Transverse colon (tissue), 4 donors: ENCODE data around the gene TMEM237.

ENCODE experiments used
- CTCF ChIP-seq, 5 experiments: fragments of 200-600 bp in 3 of 5; fragments of 450-650 bp in 2 of 5; sonication (generic) in 3 of 5; IDR thresholded peaks; 1 replicate in 2 of 5; 2 replicates in 3 of 5; pipeline ENCODE4 v1.5.1; 2016 to 2017; ENCODE audit warnings: antibody characterized with exemption in 5 of 5, inconsistent platforms in 3 of 5, mild to moderate bottlenecking in 2 of 5, moderate library complexity in 1 of 5
- EP300 ChIP-seq: sonication (generic); formaldehyde crosslinking; IDR thresholded peaks from one replicate; pipeline ENCODE4 v1.6.1; 2017; ENCODE audit warnings: antibody characterized with exemption, low read depth
- POLR2A ChIP-seq: fragments of 450-650 bp; IDR thresholded peaks from one replicate; pipeline ENCODE4 v1.6.1; 2016; ENCODE audit warnings: antibody characterized with exemption, mild to moderate bottlenecking, moderate library complexity
- POLR2AphosphoS5 ChIP-seq, 3 donors: sonication (generic); formaldehyde crosslinking; IDR thresholded peaks; one replicate each; pipeline ENCODE4 v1.6.1; 2016; ENCODE audit warnings: antibody characterized with exemption in 3 of 3

- TF ChIP-seq CTCF (IDR thresholded peaks at IDR 0.05) (no peak), POLR2AphosphoS5 (IDR thresholded peaks at IDR 0.05) (no peak), EP300 (no peak), POLR2A (no peak)
Observed at GRCh38 chr2:201656102-201656501, 12.8 kb upstream of the TMEM237 start.
